GM18868 (cell line): ENCODE data around the gene SGK1.
"Not testable (repeated sequence)": the region's sequence is repeated elsewhere in the genome, so short reads cannot be mapped to it uniquely, and the experiment has no call there.

Experiments used
- ATAC-seq: cut with Tn5 transposase; IDR thresholded peaks from one replicate; pipeline ENCODE4 v1.9.1; 2021; ENCODE audit warnings: mild to moderate bottlenecking, moderate library complexity; ENCODE audit not compliant: unreplicated experiment

Gene SGK1

GRCh38 chr6:134230940-134231339, 87.0 kb downstream of the SGK1 start:
- no peak for ATAC-seq

GRCh38 chr6:134230087-134230700, 87.7 kb downstream of the SGK1 start:
- no peak for ATAC-seq

- no peak for ATAC-seq
These were observed 88.4 kb downstream of the SGK1 start for GRCh38 chr6:134229520-134229919.

- ATAC-seq = no peak
These were observed 94.0 kb downstream of the SGK1 start for GRCh38 chr6:134223796-134224420.

- no peak for ATAC-seq
These were observed 96.7 kb downstream of the SGK1 start for GRCh38 chr6:134221250-134221649.

GRCh38 chr6:134217798-134218140, 100.1 kb downstream of the SGK1 start:
- ATAC-seq = no peak

- ATAC-seq = no peak
These were observed 100.7 kb downstream of the SGK1 start for GRCh38 chr6:134217105-134217797.

- ATAC-seq = no peak
These were observed 101.5 kb downstream of the SGK1 start for GRCh38 chr6:134216301-134217010.

- ATAC-seq = not testable (repeated sequence)
These were observed 104.5 kb downstream of the SGK1 start for GRCh38 chr6:134213410-134213809.

GRCh38 chr6:134211297-134211696, 106.6 kb downstream of the SGK1 start:
- ATAC-seq = no peak

- ATAC-seq = no peak
These were observed 110.5 kb downstream of the SGK1 start for GRCh38 chr6:134207421-134207820.

- no peak for ATAC-seq
These were observed 112.5 kb downstream of the SGK1 start for GRCh38 chr6:134205366-134205765.

- ATAC-seq = not testable (repeated sequence)
These were observed 113.2 kb downstream of the SGK1 start for GRCh38 chr6:134204759-134205158.

- no peak for ATAC-seq
These were observed 113.9 kb downstream of the SGK1 start for GRCh38 chr6:134204031-134204430.

GRCh38 chr6:134201716-134202115, 116.2 kb downstream of the SGK1 start:
- no peak for ATAC-seq

- ATAC-seq = peak; percentile 73
These were observed 117.9 kb downstream of the SGK1 start for GRCh38 chr6:134199848-134200606.

GRCh38 chr6:134198093-134198492, 119.8 kb downstream of the SGK1 start:
- no peak for ATAC-seq

- not testable (repeated sequence) for ATAC-seq
These were observed 120.2 kb downstream of the SGK1 start for GRCh38 chr6:134197685-134198084.

- ATAC-seq = peak; percentile 63
These were observed 121.2 kb downstream of the SGK1 start for GRCh38 chr6:134196568-134197193.

- ATAC-seq = no peak
These were observed 121.9 kb downstream of the SGK1 start for GRCh38 chr6:134195985-134196384.
